Muscle of leg (tissue), 11 donors: ENCODE data around the gene PLA2G2A. TPM values are rescaled to one million over a fixed set of nuclear protein-coding genes. Genes with fewer than 3 reads are reported as not detected.

ENCODE experiments used
- DNase-seq: peaks from one replicate; pipeline ENCODE4 v3.0.0; 2013
- H3K27ac ChIP-seq: one replicate; pipeline ENCODE4 v1.5.1; 2013; ENCODE audit warnings: mild to moderate bottlenecking, low read length, control low read depth
- H3K27me3 ChIP-seq: one replicate; pipeline ENCODE4 v1.6.1; 2013; ENCODE audit warnings: low read length; ENCODE audit not compliant: control insufficient read depth, insufficient read depth
- H3K36me3 ChIP-seq: one replicate; pipeline ENCODE4 v1.6.1; 2013; ENCODE audit warnings: low read length; ENCODE audit not compliant: control insufficient read depth, insufficient read depth
- H3K4me1 ChIP-seq: one replicate; pipeline ENCODE4 v1.6.1; 2013; ENCODE audit warnings: low read length; ENCODE audit not compliant: control insufficient read depth, insufficient read depth
- H3K4me3 ChIP-seq: one replicate; pipeline ENCODE4 v1.5.1; 2013; ENCODE audit warnings: low read length, control low read depth
- H3K9me3 ChIP-seq: replicated peaks from 2 replicates; pipeline ENCODE4 v1.6.1; 2013; ENCODE audit warnings: low read depth, low read length; ENCODE audit not compliant: control insufficient read depth
- WGBS: methylation state at CpG from one replicate; pipeline ENCODE4 v1.1.5; 2013; ENCODE audit warnings: missing lambda C conversion rate; ENCODE audit not compliant: insufficient coverage; 5-methylcytosine and 5-hydroxymethylcytosine counted together
- polyA plus RNA-seq, 8 donors: library from polyadenylated mRNA; unstranded; fragments of 120-200 nt; gene quantifications; one replicate each; pipeline versions ENCODE4 v1.2.1 to v1.2.3, GENCODE V29; 2013; ENCODE audit warnings: inconsistent platforms in 1 of 8, low replicate concordance in 1 of 8; ENCODE audit not compliant: insufficient read length in 8 of 8, insufficient read depth in 1 of 8
- total RNA-seq: library from RNA; stranded (reverse); fragments of 120-200 nt; gene quantifications from one replicate; pipeline ENCODE4 v1.2.4, GENCODE V29; 2013

PLA2G2A gene
- total and polyA plus RNA-seq, 9 donors, result 0.35 to 2.4 (median 1.7) TPM

GRCh38 chr1:19955534-19956170 lies 23.8 kb downstream of the PLA2G2A start:
- Histone ChIP-seq H3K4me1 (no peaks in the 10 kb centered on the region), H3K9me3 (no peaks in the 10 kb centered on the region), H3K4me3 (no peak overlapping the region), H3K27ac (no peak overlapping the region), H3K36me3 (no peaks in the 10 kb centered on the region), H3K27me3 (peaks cover 12% of the 10 kb centered on the region)
- DNase-seq, result no peak
- WGBS, result 55% methylated on average over 10 of the region's 11 CpGs

GRCh38 chr1:19954059-19954458 lies 25.4 kb downstream of the PLA2G2A start:
- Histone ChIP-seq H3K27ac (no peak overlapping the region), H3K4me3 (no peak overlapping the region), H3K36me3 (no peaks in the 10 kb centered on the region), H3K9me3 (no peaks in the 10 kb centered on the region), H3K27me3 (peaks cover 9% of the 10 kb centered on the region), H3K4me1 (no peaks in the 10 kb centered on the region)
- no peak for DNase-seq
- WGBS, result no CpG with 5 or more reads among the region's 2 CpGs

GRCh38 chr1:19949016-19949415 lies 30.4 kb downstream of the PLA2G2A start:
- Histone ChIP-seq H3K9me3 (no peaks in the 10 kb centered on the region), H3K27ac (no peak overlapping the region), H3K27me3 (peaks cover 4% of the 10 kb centered on the region), H3K4me1 (no peaks in the 10 kb centered on the region), H3K36me3 (no peaks in the 10 kb centered on the region), H3K4me3 (no peak overlapping the region)
- no peak for DNase-seq
- WGBS, result no CpG with 5 or more reads among the region's 2 CpGs

GRCh38 chr1:19946971-19947370 lies 32.4 kb downstream of the PLA2G2A start:
- Histone ChIP-seq H3K9me3 (no peaks in the 10 kb centered on the region), H3K4me1 (no peaks in the 10 kb centered on the region), H3K36me3 (no peaks in the 10 kb centered on the region), H3K27me3 (peaks cover 2% of the 10 kb centered on the region), H3K27ac (no peak overlapping the region), H3K4me3 (no peak overlapping the region)
- no peak for DNase-seq
- WGBS, result 100% methylated on average over 1 of the region's 3 CpGs

GRCh38 chr1:19946331-19946751 lies 33.1 kb downstream of the PLA2G2A start:
- Histone ChIP-seq H3K4me3 (no peak overlapping the region), H3K27ac (no peak overlapping the region), H3K4me1 (no peaks in the 10 kb centered on the region), H3K27me3 (peaks cover 2% of the 10 kb centered on the region), H3K36me3 (no peaks in the 10 kb centered on the region), H3K9me3 (no peaks in the 10 kb centered on the region)
- WGBS, result 70% methylated on average over 3 of the region's 6 CpGs
- no peak for DNase-seq

- peaks cover 2% of the 10 kb centered on the region for H3K27me3 ChIP-seq
- no peaks in the 10 kb centered on the region for H3K36me3 ChIP-seq
- no peak for DNase-seq
- no peaks in the 10 kb centered on the region for H3K4me1 ChIP-seq
- H3K27ac ChIP-seq, result no peak overlapping the region
- no peak overlapping the region for H3K4me3 ChIP-seq
- H3K9me3 ChIP-seq, result no peaks in the 10 kb centered on the region
- 60% methylated on average over 1 of the region's 2 CpGs for WGBS
Observed at GRCh38 chr1:19945914-19946313, 33.5 kb downstream of the PLA2G2A start.

- Histone ChIP-seq H3K4me3 (no peak overlapping the region), H3K9me3 (no peaks in the 10 kb centered on the region), H3K36me3 (no peaks in the 10 kb centered on the region), H3K27ac (no peak overlapping the region), H3K27me3 (no peaks in the 10 kb centered on the region), H3K4me1 (no peaks in the 10 kb centered on the region)
- WGBS, result no CpG with 5 or more reads among the region's 2 CpGs
- DNase-seq, result no peak
Observed at GRCh38 chr1:19942657-19943056, 36.8 kb downstream of the PLA2G2A start.

- Histone ChIP-seq H3K27ac (no peak overlapping the region), H3K27me3 (no peaks in the 10 kb centered on the region), H3K9me3 (no peaks in the 10 kb centered on the region), H3K4me1 (no peaks in the 10 kb centered on the region), H3K36me3 (no peaks in the 10 kb centered on the region), H3K4me3 (no peak overlapping the region)
- WGBS, result 29% methylated on average over 2 of the region's 3 CpGs
- no peak for DNase-seq
Observed at GRCh38 chr1:19942088-19942487, 37.3 kb downstream of the PLA2G2A start.

GRCh38 chr1:19941206-19941568 lies 38.2 kb downstream of the PLA2G2A start:
- H3K27me3 ChIP-seq, result no peaks in the 10 kb centered on the region
- H3K4me3 ChIP-seq, result no peak overlapping the region
- no peaks in the 10 kb centered on the region for H3K36me3 ChIP-seq
- H3K9me3 ChIP-seq, result no peaks in the 10 kb centered on the region
- no peak overlapping the region for H3K27ac ChIP-seq
- H3K4me1 ChIP-seq, result no peaks in the 10 kb centered on the region
- DNase-seq, result no peak
- no CpG with 5 or more reads among the region's 3 CpGs for WGBS

GRCh38 chr1:19940486-19941205 lies 38.8 kb downstream of the PLA2G2A start:
- no peak for DNase-seq
- no peaks in the 10 kb centered on the region for H3K9me3 ChIP-seq
- WGBS, result 55% methylated on average over 5 of the region's 7 CpGs

More at GRCh38 chr1:19940486-19941205, 38.8 kb downstream of the PLA2G2A start:
- no peaks in the 10 kb centered on the region for H3K36me3 ChIP-seq
- no peak overlapping the region for H3K27ac ChIP-seq
- no peaks in the 10 kb centered on the region for H3K27me3 ChIP-seq
- no peak overlapping the region for H3K4me3 ChIP-seq
- H3K4me1 ChIP-seq, result no peaks in the 10 kb centered on the region
